Heart right ventricle (tissue), 16 donors: ENCODE measurements around the gene AOC2. TPM values are rescaled to one million over a fixed set of nuclear protein-coding genes. Genes with fewer than 3 reads are reported as not detected.
"Not testable (repeated sequence)": the region's sequence is repeated elsewhere in the genome, so short reads cannot be mapped to it uniquely, and the experiment has no call there.

Experiments used
- ATAC-seq, 8 donors: fragments of 200-7000 bp; cut with Tn5 transposase; one replicate each; pipeline ENCODE4 v1.9.1; 2020; ENCODE audit warnings: mild to moderate bottlenecking in 8 of 8, moderate library complexity in 8 of 8, moderate number of reproducible peaks in 1 of 8
- DNase-seq, 2 donors: peaks; one replicate each; pipeline ENCODE4 v3.0.0-alpha.2; 2020
- H3K27ac ChIP-seq, 10 donors: fragments of 200-600 bp; sonication (generic) in 2 of 10; one replicate each; pipeline versions ENCODE4 v1.5.0 to v1.8.0; 2020 to 2022; ENCODE audit warnings: mild to moderate bottlenecking in 3 of 10
- H3K27me3 ChIP-seq, 7 donors: fragments of 200-600 bp; one replicate each; pipeline ENCODE4 v1.8.0; 2021 to 2022; ENCODE audit warnings: mild to moderate bottlenecking in 2 of 7
- H3K36me3 ChIP-seq, 9 donors: fragments of 200-600 bp; sonication (generic) in 1 of 9; one replicate each; pipeline versions ENCODE4 v1.5.0 to v1.8.0; 2020 to 2022; ENCODE audit warnings: mild to moderate bottlenecking in 2 of 9
- H3K4me1 ChIP-seq, 9 donors: fragments of 200-600 bp; sonication (generic) in 1 of 9; one replicate each; pipeline versions ENCODE4 v1.5.0 to v1.8.0; 2020 to 2022; ENCODE audit warnings: mild to moderate bottlenecking in 4 of 9
- H3K4me3 ChIP-seq, 10 donors: fragments of 200-600 bp; sonication (generic) in 2 of 10; one replicate each; pipeline versions ENCODE4 v1.5.0 to v1.8.0; 2020 to 2022; ENCODE audit warnings: mild to moderate bottlenecking in 7 of 10, moderate library complexity in 2 of 10
- H3K9me3 ChIP-seq, 11 donors: fragments of 200-600 bp in 10 of 11; sonication (generic) in 2 of 11; one replicate each; pipeline versions ENCODE4 v1.5.0 to v1.8.0; 2013 to 2022; ENCODE audit warnings: mild to moderate bottlenecking in 2 of 11, control low read depth in 1 of 11, moderate library complexity in 1 of 11
- WGBS, 2 donors: extraction: QIAGEN DNeasy Blood & Tissue Kit; methylation state at CpG; one replicate each; pipeline ENCODE4 v1.1.7; 2013; ENCODE audit warnings: inconsistent platforms in 1 of 2; 5-methylcytosine and 5-hydroxymethylcytosine counted together
- intact Hi-C, 10 donors: fragments of 100-400 bp; cut with DNase I; formaldehyde crosslinking; loops; one replicate each; pipeline versions ENCODE4 v1.11.1 to v1.14.2; 2022
- polyA plus RNA-seq, 2 donors: library from polyadenylated mRNA; stranded (reverse); fragments of 200-250 nt; gene quantifications; one replicate each; pipeline ENCODE4 v1.2.3, GENCODE V29; 2013
- total RNA-seq, 10 donors: library from RNA; stranded (reverse); fragmentation: NEBNext Ultra II Directional in 3 of 10; extraction: Animal tissue kit (Norgen Biotek cat#: 25700) in 3 of 10; gene quantifications; one replicate each; pipeline versions ENCODE4 v1.2.1 to v1.2.4, GENCODE V29; 2021 to 2023
- TF ChIP-seq, protein P1 (sequence below), 9 donors: fragments of 200-600 bp; sonication (generic) in 2 of 9; IDR thresholded peaks; one replicate each; pipeline versions ENCODE4 v1.5.0 to v1.8.0; 2021 to 2022; ENCODE audit warnings: antibody characterized with exemption in 9 of 9, mild to moderate bottlenecking in 5 of 9, moderate library complexity in 1 of 9
- donor health status: Arrhythmogenic right ventricular cardiomyopathy.
- donor health status: ischemic (EF 13 %, LVEDD 7.1; RV severe dilation, severe dysfunction).
- donor health status: healthy with polysubstance abuse.
- donor health status: DM: no; HTN: yes; CAD: no.
- donor health status: DM: no; HTN: no; CAD: no.
- donor health status: ischemic (EF 25% LVEDD 6.9; RV normal size, moderate dysfunction).
- donor health status: ischemic (EF 25% LVEDD 5.7; RV mildly dilated, moderate dysfunction).
- donor health status: healthy.
- donor health status: DM: yes; HTN: yes; CAD: no.
- donor health status: Ischemic cardiomyopathy.
- donor health status: ischemic (EF 35%, LVEDD 5.7; RV mildly dilated, moderate dysfunction).
- donor health status: nonischemic (EF 11% LVEDD 7.7; RV severe dilation, severe dysfunction).
- donor health status: DM: yes; HTN: yes; CAD: no.
- donor health status: PGD.
- donor health status: ischemic (EF 29% LVEDD 5.4; RV normal size, mild dysfunction).
- donor health status: nonischemic (EF 23%, LVEDD 6.1; RV moderate dilation, normal function).

AOC2 gene
- total and polyA plus RNA-seq, 12 donors = 0.14 to 0.72 (median 0.51) TPM

DNA sequence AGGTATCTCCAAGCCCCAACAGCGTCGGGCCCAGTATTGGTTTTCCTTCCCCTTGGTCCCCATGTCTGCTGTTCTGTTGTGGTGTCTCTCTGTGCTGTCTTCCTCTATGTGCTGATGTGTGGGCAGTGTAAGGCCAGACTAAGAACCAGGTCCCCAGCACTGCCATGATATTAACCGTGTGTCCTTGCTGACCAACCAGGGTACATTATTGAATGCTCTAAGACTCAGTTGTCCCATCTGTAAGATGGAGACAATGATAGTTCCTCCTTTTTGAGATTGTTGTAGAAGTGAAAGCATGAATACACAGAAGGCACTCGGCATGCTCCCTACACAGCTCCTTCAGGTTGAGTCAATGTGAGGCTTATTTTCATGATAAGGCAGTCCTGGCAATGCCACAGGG, 27.3 kb downstream of the AOC2 start:
- 93 to 94% methylated on average over 4 of the region's 4 CpGs for WGBS, 2 donors
- Histone ChIP-seq H3K9me3 (peaks cover 0 to 15% (median 6%) of the 10 kb centered on the region in 11 donors), H3K27me3 (no peaks in the 10 kb centered on the region), H3K36me3 (peaks cover 0 to 7% (median 0%) of the 10 kb centered on the region in 9 donors), H3K27ac (no peak overlapping the region), H3K4me1 (no peaks in the 10 kb centered on the region), H3K4me3 (no peak overlapping the region)
- DNase-seq (no peak), ATAC-seq (no peak)
- TF ChIP-seq, protein P1, sequence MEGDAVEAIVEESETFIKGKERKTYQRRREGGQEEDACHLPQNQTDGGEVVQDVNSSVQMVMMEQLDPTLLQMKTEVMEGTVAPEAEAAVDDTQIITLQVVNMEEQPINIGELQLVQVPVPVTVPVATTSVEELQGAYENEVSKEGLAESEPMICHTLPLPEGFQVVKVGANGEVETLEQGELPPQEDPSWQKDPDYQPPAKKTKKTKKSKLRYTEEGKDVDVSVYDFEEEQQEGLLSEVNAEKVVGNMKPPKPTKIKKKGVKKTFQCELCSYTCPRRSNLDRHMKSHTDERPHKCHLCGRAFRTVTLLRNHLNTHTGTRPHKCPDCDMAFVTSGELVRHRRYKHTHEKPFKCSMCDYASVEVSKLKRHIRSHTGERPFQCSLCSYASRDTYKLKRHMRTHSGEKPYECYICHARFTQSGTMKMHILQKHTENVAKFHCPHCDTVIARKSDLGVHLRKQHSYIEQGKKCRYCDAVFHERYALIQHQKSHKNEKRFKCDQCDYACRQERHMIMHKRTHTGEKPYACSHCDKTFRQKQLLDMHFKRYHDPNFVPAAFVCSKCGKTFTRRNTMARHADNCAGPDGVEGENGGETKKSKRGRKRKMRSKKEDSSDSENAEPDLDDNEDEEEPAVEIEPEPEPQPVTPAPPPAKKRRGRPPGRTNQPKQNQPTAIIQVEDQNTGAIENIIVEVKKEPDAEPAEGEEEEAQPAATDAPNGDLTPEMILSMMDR (IDR thresholded peaks at IDR 0.05) = no peak
- intact Hi-C loops = no loop called here

DNA sequence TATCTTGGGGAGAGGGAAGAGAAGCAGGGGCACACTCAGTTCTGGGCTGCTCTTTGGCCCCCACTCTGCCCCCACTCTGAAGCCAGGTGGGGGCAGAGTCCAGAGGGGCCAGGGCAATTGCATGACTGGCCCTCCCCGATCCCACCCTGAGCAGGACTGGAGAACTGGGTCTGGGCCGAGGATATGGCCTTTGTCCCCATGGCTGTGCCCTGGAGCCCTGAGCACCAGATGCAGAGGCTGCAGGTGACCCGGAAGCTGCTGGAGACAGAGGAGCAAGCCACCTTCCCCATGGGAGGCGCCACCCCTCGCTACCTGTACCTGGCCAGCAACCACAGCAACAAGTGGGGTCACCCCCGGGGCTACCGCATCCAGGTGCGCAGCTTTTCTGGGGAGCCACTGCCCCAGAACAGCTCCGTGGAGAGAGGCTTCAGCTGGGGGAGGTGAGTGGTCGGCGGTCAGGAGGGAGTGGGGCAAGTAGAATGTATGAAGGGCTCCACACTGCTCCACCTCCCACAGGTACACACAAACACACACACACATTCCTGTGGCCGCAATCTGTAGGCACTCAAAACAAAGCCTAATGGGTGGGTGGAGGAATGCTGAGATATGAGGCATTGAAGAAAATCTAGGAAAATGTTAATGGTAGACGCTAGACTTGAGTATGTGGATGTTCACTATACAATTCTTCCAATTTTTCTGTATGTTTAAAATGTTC, 28.0 kb downstream of the AOC2 start:
- TF ChIP-seq, protein P1 (IDR thresholded peaks at IDR 0.05) = no peak
- Histone ChIP-seq H3K27ac (no peak overlapping the region), H3K4me3 (no peak overlapping the region), H3K36me3 (peaks cover 0 to 7% (median 0%) of the 10 kb centered on the region in 9 donors), H3K27me3 (peaks cover 0 to 2% (median 0%) of the 10 kb centered on the region in 7 donors), H3K9me3 (peaks cover 0 to 15% (median 6%) of the 10 kb centered on the region in 11 donors), H3K4me1 (no peaks in the 10 kb centered on the region)
- 94% methylated on average over 13 of the region's 13 CpGs for WGBS, 2 donors
- ATAC-seq (no peak), DNase-seq (no peak)
- intact Hi-C loops = no loop called here

DNA sequence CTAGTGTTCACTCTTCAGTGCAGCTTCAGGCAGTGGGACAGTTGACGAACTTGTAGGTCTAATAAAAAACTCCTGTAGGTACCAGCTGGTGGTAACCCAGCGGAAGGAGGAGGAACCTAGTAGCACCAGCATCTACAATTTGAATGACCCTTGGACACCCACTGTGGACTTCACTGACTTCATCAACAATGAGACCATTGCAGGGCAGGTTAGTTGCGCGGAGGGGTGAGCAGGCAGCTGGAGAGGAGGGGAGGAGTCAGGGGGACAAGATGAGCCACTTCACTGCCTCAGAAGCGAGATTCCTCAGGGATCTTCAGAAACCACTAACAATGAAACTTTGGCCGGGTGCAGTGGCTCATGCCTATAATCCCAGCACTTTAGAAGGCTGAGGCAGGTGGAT, 28.9 kb downstream of the AOC2 start:
- Histone ChIP-seq H3K4me1 (no peaks in the 10 kb centered on the region), H3K36me3 (peaks cover 0 to 6% (median 0%) of the 10 kb centered on the region in 9 donors), H3K9me3 (peaks cover 0 to 15% (median 6%) of the 10 kb centered on the region in 11 donors), H3K4me3 (no peak overlapping the region), H3K27ac (no peak overlapping the region), H3K27me3 (peaks cover 0 to 9% (median 0%) of the 10 kb centered on the region in 7 donors)
- WGBS, 2 donors = 84 to 87% methylated on average over 6 of the region's 6 CpGs
- ATAC-seq = no peak
- DNase-seq = no peak
- TF ChIP-seq, protein P1 (IDR thresholded peaks at IDR 0.05) = no peak
- intact Hi-C loops = no loop called here

DNA sequence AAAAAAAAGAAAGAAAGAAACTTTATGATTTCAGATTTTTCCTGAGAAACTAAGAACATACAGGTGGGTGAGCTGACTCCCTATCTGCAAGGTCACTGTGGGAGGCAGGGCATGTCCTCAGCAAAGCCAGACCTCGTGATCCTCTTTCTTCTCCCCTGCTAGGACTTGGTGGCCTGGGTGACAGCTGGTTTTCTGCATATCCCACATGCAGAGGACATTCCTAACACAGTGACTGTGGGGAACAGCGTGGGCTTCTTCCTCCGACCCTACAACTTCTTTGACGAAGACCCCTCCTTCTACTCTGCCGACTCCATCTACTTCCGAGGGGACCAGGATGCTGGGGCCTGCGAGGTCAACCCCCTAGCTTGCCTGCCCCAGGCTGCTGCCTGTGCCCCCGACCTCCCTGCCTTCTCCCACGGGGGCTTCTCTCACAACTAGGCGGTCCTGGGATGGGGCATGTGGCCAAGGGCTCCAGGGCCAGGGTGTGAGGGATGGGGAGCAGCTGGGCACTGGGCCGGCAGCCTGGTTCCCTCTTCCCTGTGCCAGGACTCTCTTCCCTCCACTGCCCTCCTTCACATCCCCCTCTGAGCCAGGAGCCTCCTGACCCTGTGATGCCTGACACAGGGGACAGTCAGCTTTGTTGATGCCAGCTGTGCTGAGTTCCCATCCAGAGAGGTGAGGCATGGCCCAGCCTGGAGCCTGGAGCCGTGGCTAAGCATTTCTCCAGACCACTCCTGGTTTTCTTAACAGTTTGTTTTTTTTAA, 29.7 kb downstream of the AOC2 start:
- intact Hi-C loops, H3K27me3 ChIP-seq, ATAC-seq: not testable (repeated sequence)

More for the DNA sequence above, 29.7 kb downstream of the AOC2 start:
- WGBS, 2 donors = 73 to 77% methylated on average over 7 to 8 of the region's 12 CpGs
- H3K27ac ChIP-seq, H3K4me1 ChIP-seq, DNase-seq, H3K4me3 ChIP-seq, H3K36me3 ChIP-seq: not testable (repeated sequence)
- peaks cover 0 to 15% (median 6%) of the 10 kb centered on the region in 11 donors for H3K9me3 ChIP-seq
